H1 (cell line): ENCODE data around the gene WDR1. TPM values are rescaled to one million over a fixed set of nuclear protein-coding genes. Genes with fewer than 3 reads are reported as not detected.

Experiments
- CTCF ChIA-PET: fragments of 300-600 bp; sonication (Branson Sonifier 250); formaldehyde crosslinking; loops from one replicate; lab custom pipeline; 2021; ENCODE audit not compliant: partially characterized antibody; lab: Charles Lee
- POLR2A ChIA-PET: fragments of 300-600 bp; sonication (Branson Sonifier 250); formaldehyde crosslinking; loops from one replicate; lab custom pipeline; 2021; ENCODE audit warnings: inconsistent platforms; ENCODE audit not compliant: partially characterized antibody; lab: Charles Lee
- DNase-seq, 2 experiments: peaks; one replicate each; pipeline versions ENCODE4 v3.0.0 to v3.0.0-alpha.2; 2010 to 2022; ENCODE audit warnings: low spot score in 2 of 2, low read depth in 1 of 2, mixed read lengths in 1 of 2
- FAIRE-seq: peaks from 2 replicates; lab custom pipeline; 2011; peaks lifted over from hg19 to GRCh38; lab: Jason Lieb, UNC
- H2AFZ ChIP-seq: 2 replicates; pipeline ENCODE4 v1.8.1; 2012; ENCODE audit warnings: low read length, inconsistent platforms
- H2AK5ac ChIP-seq: 2 replicates; pipeline ENCODE4 v1.6.1; 2013; ENCODE audit warnings: low read depth, low read length
- H2BK120ac ChIP-seq: replicated peaks from 2 replicates; pipeline ENCODE3; 2013; ENCODE audit warnings: low read depth, low read length, inconsistent platforms
- H2BK12ac ChIP-seq: 2 replicates; pipeline ENCODE4 v1.6.1; 2013; ENCODE audit warnings: low read depth, low read length
- H2BK15ac ChIP-seq: 2 replicates; pipeline ENCODE4 v1.6.1; 2013; ENCODE audit warnings: low read length
- H2BK20ac ChIP-seq: 2 replicates; pipeline ENCODE4 v1.6.1; 2013; ENCODE audit warnings: low read length
- H2BK5ac ChIP-seq: 2 replicates; pipeline ENCODE4 v1.6.1; 2013; ENCODE audit warnings: low read depth, low read length
- H3K14ac ChIP-seq: 2 replicates; pipeline ENCODE4 v1.6.1; 2013; ENCODE audit warnings: inconsistent platforms; ENCODE audit not compliant: insufficient read length
- H3K18ac ChIP-seq: 2 replicates; pipeline ENCODE4 v1.6.1; 2013; ENCODE audit warnings: low read length; ENCODE audit errors: extremely low read depth
- H3K23ac ChIP-seq: 2 replicates; pipeline ENCODE4 v1.6.1; 2013; ENCODE audit warnings: inconsistent platforms; ENCODE audit not compliant: insufficient read length
- H3K23me2 ChIP-seq: 2 replicates; pipeline ENCODE4 v1.6.1; 2013; ENCODE audit warnings: low read depth, low read length
- H3K27ac ChIP-seq: 2 replicates; pipeline ENCODE4 v1.6.1; 2011; ENCODE audit warnings: low read depth, low read length, inconsistent platforms
- H3K27me3 ChIP-seq, 4 experiments: replicated peaks in 1 of 4; 1 replicate in 1 of 4; 2 replicates in 3 of 4; pipeline versions ENCODE4 v1.6.1 to v1.8.1; 2011 to 2013; ENCODE audit warnings: low read length in 3 of 4, mild to moderate bottlenecking in 3 of 4, inconsistent platforms in 2 of 4, mixed read lengths in 2 of 4, moderate library complexity in 1 of 4; ENCODE audit not compliant: control insufficient read depth in 3 of 4, insufficient read depth in 3 of 4; ENCODE audit errors: extremely low read depth in 1 of 4
- H3K36me3 ChIP-seq, 4 experiments: 2 replicates each; pipeline versions ENCODE4 v1.6.1 to v1.8.1; 2011 to 2013; ENCODE audit warnings: mild to moderate bottlenecking in 4 of 4, low read length in 3 of 4, moderate library complexity in 2 of 4, control low read depth in 1 of 4, inconsistent platforms in 1 of 4; ENCODE audit not compliant: insufficient read depth in 4 of 4, control insufficient read depth in 2 of 4
- H3K4ac ChIP-seq: replicated peaks from 2 replicates; pipeline ENCODE3; 2013; ENCODE audit warnings: low read length, low read depth, mixed read lengths, inconsistent platforms; ENCODE audit not compliant: insufficient read length
- H3K4me1 ChIP-seq, 4 experiments: replicated peaks in 1 of 4; 1 replicate in 1 of 4; 2 replicates in 3 of 4; pipeline versions ENCODE4 v1.6.1 to v1.8.1; 2011 to 2013; ENCODE audit warnings: low read length in 3 of 4, inconsistent platforms in 2 of 4, mixed read lengths in 1 of 4; ENCODE audit not compliant: insufficient read depth in 4 of 4, control insufficient read depth in 3 of 4
- H3K4me2 ChIP-seq, 2 experiments: 2 replicates each; pipeline versions ENCODE4 v1.6.1 to v1.8.1; 2011 to 2013; ENCODE audit warnings: low read depth in 2 of 2, low read length in 2 of 2, control low read depth in 1 of 2, inconsistent platforms in 1 of 2, mild to moderate bottlenecking in 1 of 2; ENCODE audit not compliant: insufficient read depth in 1 of 2
- H3K4me3 ChIP-seq, 4 experiments: fragments of 200-600, 300-600 bp in 1 of 4; sonication (generic), shearing (Covaris generic), sonication (Bioruptor Twin) in 1 of 4; 2 replicates each; pipeline versions ENCODE4 v1.5.1 to v1.8.1; 2011 to 2016; ENCODE audit warnings: low read length in 4 of 4, low read depth in 3 of 4, control low read depth in 2 of 4, inconsistent platforms in 2 of 4, mild to moderate bottlenecking in 2 of 4, mixed read lengths in 1 of 4, moderate library complexity in 1 of 4; ENCODE audit not compliant: insufficient read depth in 2 of 4; ENCODE audit errors: extremely low read depth in 1 of 4
- H3K56ac ChIP-seq: replicated peaks from 2 replicates; pipeline ENCODE3; 2013; ENCODE audit warnings: low read depth, mild to moderate bottlenecking, mixed read lengths, low read length, inconsistent platforms; ENCODE audit not compliant: insufficient read length
- H3K79me1 ChIP-seq: 2 replicates; pipeline ENCODE4 v1.6.1; 2013; ENCODE audit warnings: low read depth, low read length, control low read depth
- H3K79me2 ChIP-seq, 2 experiments: 2 replicates each; pipeline versions ENCODE4 v1.6.1 to v1.8.1; 2012 to 2013; ENCODE audit warnings: low read length in 2 of 2, mild to moderate bottlenecking in 2 of 2, inconsistent platforms in 1 of 2; ENCODE audit not compliant: insufficient read depth in 2 of 2, control insufficient read depth in 1 of 2
- H3K9ac ChIP-seq, 4 experiments: replicated peaks in 1 of 4; 1 replicate in 1 of 4; 2 replicates in 3 of 4; pipeline versions ENCODE4 v1.6.1 to v1.8.1; 2011 to 2013; ENCODE audit warnings: low read depth in 3 of 4, low read length in 3 of 4, control low read depth in 2 of 4, mild to moderate bottlenecking in 2 of 4, moderate library complexity in 2 of 4, inconsistent platforms in 1 of 4; ENCODE audit errors: extremely low read depth in 1 of 4
- H3K9me3 ChIP-seq, 2 experiments: 2 replicates each; pipeline versions ENCODE4 v1.6.1 to v1.8.1; 2012 to 2013; ENCODE audit warnings: mild to moderate bottlenecking in 2 of 2, moderate library complexity in 2 of 2, control low read depth in 1 of 2, inconsistent platforms in 1 of 2, low read depth in 1 of 2, low read length in 1 of 2, mixed read lengths in 1 of 2; ENCODE audit not compliant: insufficient read depth in 2 of 2
- H4K20me1 ChIP-seq, 2 experiments: replicated peaks in 1 of 2; 2 replicates each; pipeline versions ENCODE3 to v1.8.1; 2011 to 2013; ENCODE audit warnings: inconsistent platforms in 2 of 2, low read length in 2 of 2, mild to moderate bottlenecking in 1 of 2; ENCODE audit not compliant: insufficient read depth in 2 of 2, control insufficient read depth in 1 of 2
- H4K5ac ChIP-seq: 2 replicates; pipeline ENCODE4 v1.6.1; 2013; ENCODE audit warnings: low read length, low read depth, mixed read lengths, inconsistent platforms; ENCODE audit not compliant: insufficient read length
- H4K8ac ChIP-seq: 2 replicates; pipeline ENCODE4 v1.8.0; 2013; ENCODE audit warnings: mild to moderate bottlenecking, moderate library complexity, low read length, inconsistent platforms; ENCODE audit not compliant: insufficient read depth; ENCODE audit errors: extremely low read depth
- H4K91ac ChIP-seq: replicated peaks from 2 replicates; pipeline ENCODE3; 2013; ENCODE audit warnings: low read length, mixed read lengths, inconsistent platforms; ENCODE audit not compliant: insufficient read length
- SIX5 ChIP-seq: IDR thresholded peaks from 2 replicates; pipeline ENCODE4 v1.6.1; 2011; ENCODE audit warnings: mild to moderate bottlenecking, low read depth, low read length
- WGBS, 2 experiments: shearing (Covaris generic) in 1 of 2; methylation state at CpG; one replicate each; pipeline versions ENCODE4 v1.1.6 to v1.1.7; 2013 to 2015; ENCODE audit warnings: low lambda C conversion rate in 2 of 2, mixed read lengths in 2 of 2, inconsistent platforms in 1 of 2, low coverage in 1 of 2, missing lambda C conversion rate in 1 of 2; ENCODE audit not compliant: insufficient replicate concordance in 2 of 2, insufficient coverage in 1 of 2, insufficient read length in 1 of 2; ENCODE audit errors: extremely low coverage in 1 of 2, missing lambda C conversion rate in 1 of 2; 5-methylcytosine and 5-hydroxymethylcytosine counted together
- polyA plus RNA-seq, 7 experiments: library from polyadenylated mRNA; depleted of rRNA in 3 of 7; stranded (reverse) in 5 of 7; unstranded in 2 of 7; fragments of >200 nt in 5 of 7; fragments of 200-250 nt in 2 of 7; gene quantifications; 1 replicate in 5 of 7; 2 replicates in 1 of 7; 4 replicates in 1 of 7; pipeline versions ENCODE4 v1.2.1 to v1.2.3, GENCODE V29; 2011 to 2013; ENCODE audit warnings: missing spikeins in 2 of 7, mixed read lengths in 2 of 7
- total RNA-seq: library from RNA; stranded (reverse); fragmentation: NEBNext Ultra II Directional; extraction: Animal tissue kit (Norgen Biotek cat#: 25700); gene quantifications from 2 replicates; pipeline ENCODE4 v1.2.1, GENCODE V29; 2021

The WDR1 gene
- total and polyA plus RNA-seq, 2 of the 8 experiments (the other 6 are each of a cell fraction or from before 2014, with no cell fraction given), result 315 to 377 TPM

- no peak overlapping the region for H3K4me3 ChIP-seq
- 71% methylated on average over 3 of the region's 3 CpGs; no CpG with 5 or more reads in 1 of the 2 experiments for WGBS, 2 experiments
These were observed 66.3 kb downstream of the WDR1 start for GRCh38 chr4:10050261-10050661.

More at GRCh38 chr4:10050261-10050661, 66.3 kb downstream of the WDR1 start:
- POLR2A ChIA-PET, result interaction anchor here (1.4 kb wide), 1 partner anchor 13 kb away, joined by 8 read pairs; no protein-coding TSS in a partner anchor
- Histone ChIP-seq H3K56ac (no peak overlapping the region), H4K20me1 (no peaks in the 10 kb centered on the region), H4K8ac (no peak overlapping the region), H3K27me3 (no peaks in the 10 kb centered on the region), H3K4me1 (peaks cover 2 to 12% (median 7%) of the 10 kb centered on the region in 4 experiments; a peak in 5 of 7 replicates), H4K91ac (no peak overlapping the region), H2BK5ac (no peak overlapping the region), H3K36me3 (no peaks in the 10 kb centered on the region), H2BK20ac (no peak overlapping the region), H3K27ac (no peak overlapping the region), H3K9ac (no peak overlapping the region), H3K23me2 (no peaks in the 10 kb centered on the region), H3K4me2 (peak overlapping the region; percentile 8 to 33; a peak in 2 of 4 replicates), H3K23ac (no peak overlapping the region), H3K14ac (no peak overlapping the region), H3K79me1 (no peaks in the 10 kb centered on the region), H4K5ac (no peak overlapping the region), H3K18ac (no peak overlapping the region), H2BK120ac (no peak overlapping the region), H2AK5ac (no peak overlapping the region), H2BK12ac (no peak overlapping the region), H2BK15ac (no peak overlapping the region), H3K4ac (no peak overlapping the region), H2AFZ (no peak overlapping the region), H3K79me2 (no peaks in the 10 kb centered on the region), H3K9me3 (no peaks in the 10 kb centered on the region)
- DNase-seq (no peak), FAIRE-seq (no peak)
- CTCF ChIA-PET, result interaction anchor here (0.6 to 1.9 kb wide), 3 partner anchors 10 to 1037 kb away, joined by 3 to 4 read pairs (median 3); no protein-coding TSS in a partner anchor
- no peak for TF ChIP-seq SIX5
